GM18868 (cell line): ENCODE measurements around the gene DNAH9.

Source experiments
- ATAC-seq: cut with Tn5 transposase; IDR thresholded peaks from one replicate; pipeline ENCODE4 v1.9.1; 2021; ENCODE audit warnings: mild to moderate bottlenecking, moderate library complexity; ENCODE audit not compliant: unreplicated experiment

The DNAH9 gene

GRCh38 chr17:11739351-11739750 is 141.1 kb downstream of the DNAH9 start:
- ATAC-seq = no peak

GRCh38 chr17:11739848-11740247 is 141.6 kb downstream of the DNAH9 start:
- no peak for ATAC-seq

GRCh38 chr17:11742886-11743285 is 144.6 kb downstream of the DNAH9 start:
- ATAC-seq = no peak

GRCh38 chr17:11744696-11745095 is 146.4 kb downstream of the DNAH9 start:
- ATAC-seq = no peak

DNA sequence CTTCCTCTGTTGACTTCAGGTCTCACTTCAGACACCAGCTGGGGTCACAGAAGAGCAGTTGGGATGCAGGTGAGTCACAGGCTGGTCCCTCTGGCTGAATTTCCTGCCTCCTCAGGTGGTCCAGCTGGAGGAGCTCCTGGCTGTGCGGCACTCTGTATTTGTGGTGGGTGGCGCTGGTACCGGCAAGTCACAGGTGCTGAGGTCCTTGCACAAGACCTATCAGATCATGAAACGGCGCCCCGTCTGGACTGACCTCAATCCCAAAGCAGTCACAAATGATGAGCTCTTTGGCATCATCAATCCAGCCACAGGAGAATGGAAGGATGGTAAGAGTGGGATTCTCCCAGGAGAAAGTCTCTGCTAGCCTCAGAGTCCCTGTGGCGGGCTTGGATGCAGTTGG is 149.2 kb downstream of the DNAH9 start:
- no peak for ATAC-seq

GRCh38 chr17:11757815-11758214 is 159.5 kb downstream of the DNAH9 start:
- ATAC-seq = no peak

DNA sequence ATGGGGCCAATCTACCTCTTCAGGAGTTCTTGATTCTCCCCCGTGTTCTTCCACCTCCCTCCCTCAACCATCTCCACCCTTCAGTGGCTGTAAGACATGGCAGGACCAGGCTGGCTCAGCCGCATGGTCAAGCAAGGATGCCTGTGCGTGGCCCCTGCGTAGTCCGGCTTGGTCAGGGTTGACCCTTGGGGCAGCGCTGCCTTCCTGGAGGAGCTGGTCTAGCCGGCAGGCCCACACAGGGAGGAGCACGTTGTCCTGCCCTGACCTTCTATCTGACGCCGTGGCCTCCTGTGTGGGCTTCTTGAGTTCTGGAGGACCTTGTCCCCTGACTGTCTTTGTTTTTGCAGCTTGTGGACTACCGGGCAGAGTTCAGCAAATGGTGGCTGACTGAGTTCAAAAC is 169.8 kb downstream of the DNAH9 start:
- ATAC-seq = no peak

DNA sequence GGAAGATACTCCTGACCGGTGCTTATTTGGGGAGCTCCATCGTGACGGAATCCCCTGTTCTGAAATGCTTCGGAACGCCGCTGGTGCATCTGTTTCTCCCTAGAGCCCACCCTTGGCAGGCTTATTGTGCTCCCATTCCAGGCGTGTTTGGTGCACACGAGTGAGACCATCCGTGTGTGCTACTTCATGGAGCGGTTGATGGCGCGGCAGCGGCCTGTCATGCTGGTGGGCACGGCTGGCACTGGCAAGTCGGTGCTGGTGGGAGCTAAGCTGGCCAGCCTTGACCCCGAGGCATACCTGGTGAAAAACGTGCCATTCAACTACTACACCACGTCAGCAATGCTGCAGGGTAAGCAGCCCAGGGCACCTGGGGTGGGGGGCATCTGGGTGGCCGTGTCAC is 170.7 kb downstream of the DNAH9 start:
- no peak for ATAC-seq

- ATAC-seq = no peak
Observed at GRCh38 chr17:11772031-11772430, 173.8 kb downstream of the DNAH9 start.

- ATAC-seq = no peak
Observed at GRCh38 chr17:11779892-11780291, 181.6 kb downstream of the DNAH9 start.

DNA sequence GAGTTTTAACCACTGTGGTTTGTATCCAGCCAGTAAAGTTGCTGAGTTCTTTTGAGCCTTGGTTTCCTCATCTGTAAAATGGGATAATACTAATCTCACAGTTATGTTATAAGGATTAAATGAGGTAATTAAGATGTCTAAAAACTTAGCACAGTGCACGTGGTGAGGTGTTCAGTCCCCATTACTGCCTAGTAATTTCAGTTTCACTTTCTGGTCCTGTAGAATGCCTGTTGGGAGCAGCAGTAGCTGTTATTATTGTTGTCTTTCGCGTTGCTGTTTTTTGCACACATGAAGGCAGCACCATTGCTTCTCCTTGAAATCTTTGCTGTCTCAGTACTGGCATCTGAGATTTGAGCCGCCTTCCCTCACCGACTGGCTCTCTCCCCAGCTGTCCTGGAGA is 182.4 kb downstream of the DNAH9 start:
- no peak for ATAC-seq

GRCh38 chr17:11786711-11787438 is 188.6 kb downstream of the DNAH9 start:
- ATAC-seq = no peak

- no peak for ATAC-seq
Observed at GRCh38 chr17:11795906-11796305, 197.6 kb downstream of the DNAH9 start.

DNA sequence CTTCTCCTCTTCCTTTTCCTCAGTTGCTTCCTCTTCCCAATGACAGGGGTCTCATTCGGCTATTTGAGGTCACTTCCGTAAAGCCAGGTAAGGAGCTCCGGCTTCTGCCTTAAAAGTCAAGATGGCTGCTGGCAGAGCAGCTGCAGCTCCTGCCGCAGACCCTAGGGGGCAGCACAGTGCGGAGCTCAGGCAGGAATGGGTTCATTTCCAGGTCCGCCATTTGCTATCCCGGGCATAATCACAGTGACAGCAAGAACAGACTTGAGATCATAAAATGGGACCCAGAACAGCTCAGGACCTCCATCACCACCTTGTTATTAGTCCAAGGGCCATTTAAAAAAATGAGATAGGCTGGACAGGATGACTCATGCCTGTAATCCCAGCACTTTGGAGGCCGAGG is 199.5 kb downstream of the DNAH9 start:
- ATAC-seq = no peak

DNA sequence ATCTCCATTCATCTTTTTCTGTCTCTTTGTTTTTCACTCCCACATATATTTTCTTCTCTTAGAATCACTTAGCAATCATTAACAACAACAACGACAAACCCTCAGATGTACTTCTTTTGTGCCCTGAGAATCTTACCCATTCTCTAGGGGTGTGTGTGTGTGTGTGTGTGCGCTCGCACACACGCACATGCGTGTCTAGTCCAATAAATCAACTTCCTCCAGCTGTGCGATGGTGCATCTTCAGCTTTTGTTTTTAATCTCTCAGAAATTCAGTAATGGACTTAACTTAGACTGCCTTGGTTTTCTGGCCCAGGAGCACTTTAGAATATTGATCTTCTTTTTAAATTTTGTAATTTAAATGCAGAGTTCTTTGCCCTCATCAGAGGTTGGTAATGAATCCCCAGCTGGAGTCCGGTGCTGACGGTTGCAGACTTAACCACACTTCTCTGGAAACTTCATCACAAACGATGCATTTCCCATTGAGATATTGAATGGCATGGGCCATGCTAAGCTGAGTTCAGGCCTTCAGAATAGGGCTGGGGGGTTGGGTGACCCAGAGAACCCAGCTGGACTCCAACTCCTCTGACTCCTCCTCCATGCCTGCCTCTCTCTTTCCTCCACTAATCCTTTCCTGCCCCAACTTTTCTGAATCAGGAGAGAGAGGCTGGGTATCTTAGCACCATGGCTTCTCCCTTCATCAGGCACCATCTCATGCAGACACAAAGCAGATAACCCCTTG is 205.1 kb downstream of the DNAH9 start:
- no peak for ATAC-seq

DNA sequence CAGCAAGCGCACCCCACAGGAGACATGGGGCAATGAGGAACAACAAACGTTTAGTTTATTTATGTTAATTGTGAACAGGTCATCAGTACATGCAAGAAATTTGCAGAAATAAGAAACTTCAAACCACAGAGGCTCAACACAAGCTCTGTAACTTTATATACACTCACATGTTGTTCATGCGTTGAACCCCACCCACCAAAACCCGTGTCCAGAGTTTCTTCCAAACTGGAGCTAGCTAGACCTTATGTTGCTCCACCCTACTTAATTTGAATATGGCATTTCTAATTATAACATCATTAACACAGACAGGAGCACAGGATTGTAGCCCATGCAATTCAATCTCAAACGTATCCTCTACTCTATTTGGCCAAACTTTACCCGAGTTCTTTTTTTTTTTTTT is 206.9 kb downstream of the DNAH9 start:
- no peak for ATAC-seq

GRCh38 chr17:11805952-11806351 is 207.7 kb downstream of the DNAH9 start:
- ATAC-seq = no peak

DNA sequence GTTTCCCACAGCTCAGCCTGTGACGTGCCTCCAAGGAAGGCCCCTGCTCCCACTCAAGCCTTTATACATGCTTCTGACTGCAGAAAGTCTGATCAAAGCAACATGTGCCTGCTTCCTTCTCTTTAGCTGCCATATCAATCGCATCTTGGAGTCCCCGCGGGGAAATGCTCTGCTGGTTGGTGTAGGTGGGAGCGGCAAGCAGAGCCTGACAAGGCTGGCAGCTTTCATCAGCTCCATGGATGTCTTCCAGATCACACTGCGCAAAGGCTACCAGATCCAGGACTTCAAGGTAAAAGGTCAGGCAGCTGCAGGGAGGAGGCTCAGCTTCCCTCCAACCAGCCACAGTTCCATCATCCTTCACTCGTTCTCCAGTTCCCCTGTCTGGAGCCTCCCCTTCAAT is 209.3 kb downstream of the DNAH9 start:
- ATAC-seq = no peak

DNA sequence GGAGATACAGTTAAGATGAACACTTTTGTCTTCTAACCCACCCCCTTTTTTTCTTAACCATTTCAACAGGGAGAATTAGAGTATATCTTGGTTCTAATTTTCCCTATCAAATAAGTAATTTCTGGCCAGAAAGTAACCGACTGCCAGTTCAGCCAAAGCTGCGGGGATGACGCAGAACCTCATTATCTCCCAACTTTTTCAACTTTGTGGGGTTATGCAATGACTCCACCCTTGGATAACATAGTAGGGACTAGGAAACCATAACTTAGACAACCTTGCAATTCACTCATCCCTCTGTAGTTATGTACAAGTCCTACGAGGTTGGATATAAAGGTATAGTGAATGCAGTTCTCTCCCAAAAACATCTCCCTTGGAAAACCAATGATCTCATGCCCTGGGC is 215.0 kb downstream of the DNAH9 start:
- ATAC-seq = no peak

GRCh38 chr17:11813871-11814270 is 215.6 kb downstream of the DNAH9 start:
- no peak for ATAC-seq

DNA sequence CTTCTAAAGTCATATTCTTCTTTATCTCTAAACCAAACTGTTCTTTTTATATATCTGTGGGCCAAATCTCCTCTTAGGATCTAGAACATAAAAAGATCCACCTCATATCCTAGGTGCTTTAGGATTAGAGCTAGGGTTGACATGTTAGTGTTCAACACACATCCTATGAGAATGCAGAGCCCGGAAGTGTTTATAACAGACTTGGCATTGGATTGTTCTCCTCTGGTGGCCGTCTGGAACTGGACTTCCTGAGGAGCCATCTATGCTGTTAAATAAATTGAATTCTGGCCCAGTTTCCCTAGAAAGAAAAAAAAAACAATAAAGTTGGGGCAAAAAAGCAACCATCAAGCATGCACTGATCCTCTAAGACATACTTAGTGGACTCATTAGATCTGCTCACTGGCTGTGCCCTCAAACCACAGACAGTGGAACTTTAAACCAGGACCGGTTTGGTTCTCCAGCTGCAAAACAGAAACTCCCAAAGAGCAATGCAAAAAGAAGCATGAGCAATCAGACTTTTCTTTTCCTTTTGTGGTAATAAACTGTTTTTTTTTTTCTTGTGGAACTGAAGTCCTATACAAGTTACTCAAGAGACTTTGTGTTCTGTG is 216.5 kb downstream of the DNAH9 start:
- no peak for ATAC-seq

DNA sequence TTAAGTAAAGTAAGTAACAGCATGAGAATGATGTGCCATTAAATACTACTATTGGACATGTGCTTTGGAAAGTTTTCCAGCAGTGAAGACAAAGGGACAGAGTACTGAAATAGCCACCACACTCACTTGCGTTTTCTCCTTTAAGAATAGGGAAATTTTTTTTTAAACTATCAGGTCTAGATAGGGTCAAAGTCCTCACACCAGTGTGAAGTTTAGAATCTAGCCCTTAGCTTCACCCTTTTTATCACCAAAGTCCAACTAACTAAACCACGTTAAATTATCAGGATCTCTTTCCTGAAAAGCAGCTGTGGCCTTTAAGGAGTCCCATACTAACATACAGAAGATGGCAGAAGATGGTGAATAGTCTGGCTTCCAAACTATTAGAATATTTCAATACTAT is 218.1 kb downstream of the DNAH9 start:
- no peak for ATAC-seq
